Fibroblast of villous mesenchyme (primary cell): ENCODE results near the gene TMEM201. TPM values are rescaled to one million over a fixed set of nuclear protein-coding genes. Genes with fewer than 3 reads are reported as not detected.

ENCODE experiments used
- DNase-seq: peaks from one replicate; pipeline ENCODE4 v3.0.0-alpha.2; 2010; ENCODE audit warnings: low read depth
- H3K4me3 ChIP-seq: 2 replicates; pipeline ENCODE4 v1.5.1; 2011; ENCODE audit warnings: low read depth, mild to moderate bottlenecking, low read length
- CTCF ChIP-seq: IDR thresholded peaks from 2 replicates; pipeline ENCODE4 v1.5.1; 2012; ENCODE audit warnings: low read depth, mild to moderate bottlenecking, low read length; ENCODE audit not compliant: insufficient read depth
- total RNA-seq: library from RNA; depleted of rRNA; stranded (reverse); fragments of >200 nt; gene quantifications from 2 replicates; pipeline ENCODE4 v1.2.3, GENCODE V29; 2012

TMEM201 gene
- total RNA-seq, 1 donor: 6.9 TPM

GRCh38 chr1:9653491-9654050, 64.9 kb downstream of the TMEM201 start:
- TF ChIP-seq CTCF: no peak
- H3K4me3 ChIP-seq: no peak overlapping the region
- no peak for DNase-seq

GRCh38 chr1:9654051-9654833, 65.5 kb downstream of the TMEM201 start:
- DNase-seq: no peak
- H3K4me3 ChIP-seq: no peak overlapping the region
- no peak for TF ChIP-seq CTCF

GRCh38 chr1:9654834-9655723, 66.4 kb downstream of the TMEM201 start:
- no peak for TF ChIP-seq CTCF
- no peak for DNase-seq
- H3K4me3 ChIP-seq: no peak overlapping the region

GRCh38 chr1:9655836-9656235, 67.1 kb downstream of the TMEM201 start:
- H3K4me3 ChIP-seq: no peak overlapping the region
- no peak for DNase-seq
- no peak for TF ChIP-seq CTCF

- no peak overlapping the region for H3K4me3 ChIP-seq
- no peak for DNase-seq
- TF ChIP-seq CTCF: no peak
Measured at GRCh38 chr1:9657521-9658032, 68.9 kb downstream of the TMEM201 start.

GRCh38 chr1:9658199-9658598, 69.5 kb downstream of the TMEM201 start:
- H3K4me3 ChIP-seq: no peak overlapping the region
- no peak for TF ChIP-seq CTCF
- no peak for DNase-seq
